Erythroblast (primary cell): Measurements from ENCODE around the gene UBE2D2.

Experiments used
- GATA1 ChIP-seq: IDR thresholded peaks from 2 replicates; pipeline ENCODE4 v1.6.1; 2011; ENCODE audit warnings: low read depth, mild to moderate bottlenecking, control low read depth, low read length, moderate library complexity
- POLR2A ChIP-seq: IDR thresholded peaks from 2 replicates; pipeline ENCODE4 v1.6.1; 2011; ENCODE audit warnings: mild to moderate bottlenecking, low read length

DNA sequence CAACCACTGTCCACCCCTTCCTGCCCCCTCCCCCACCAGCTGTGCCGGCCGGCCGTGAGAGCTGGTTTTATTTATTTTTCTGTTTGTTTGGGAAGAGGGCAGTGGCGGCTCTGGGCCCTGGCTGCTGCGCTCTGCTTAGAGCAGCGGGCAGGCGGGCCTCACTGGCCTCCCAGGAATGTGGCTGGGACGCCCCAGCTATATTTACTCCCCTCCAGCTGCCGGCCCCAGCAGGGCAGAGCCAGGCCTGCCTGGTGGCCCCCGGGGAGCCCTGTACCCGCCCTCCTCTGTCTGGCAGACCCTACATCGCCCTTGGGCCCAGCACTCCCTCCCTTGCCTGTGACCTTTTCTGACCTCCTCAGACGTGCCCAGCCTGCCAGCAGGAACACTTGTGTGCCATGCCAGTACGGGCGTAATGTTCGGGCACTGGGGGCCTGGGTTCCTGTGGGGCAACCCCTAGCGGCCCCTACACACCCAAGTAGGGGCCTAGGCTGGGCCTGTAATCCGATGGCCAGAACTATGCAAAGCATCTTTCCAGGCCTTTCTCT lies 94.7 kb downstream of the UBE2D2 start:
- TF ChIP-seq POLR2A (no peak), GATA1 (no peak)
